HG02571 (cell line): ENCODE results near the gene SPTBN1.
"Not testable (repeated sequence)": the region's sequence is repeated elsewhere in the genome, so short reads cannot be mapped to it uniquely, and the experiment has no call there.

Source experiments
- ATAC-seq: cut with Tn5 transposase; IDR thresholded peaks from one replicate; pipeline ENCODE4 v1.9.1; 2021; ENCODE audit warnings: mild to moderate bottlenecking, moderate library complexity; ENCODE audit not compliant: unreplicated experiment

SPTBN1 gene

DNA sequence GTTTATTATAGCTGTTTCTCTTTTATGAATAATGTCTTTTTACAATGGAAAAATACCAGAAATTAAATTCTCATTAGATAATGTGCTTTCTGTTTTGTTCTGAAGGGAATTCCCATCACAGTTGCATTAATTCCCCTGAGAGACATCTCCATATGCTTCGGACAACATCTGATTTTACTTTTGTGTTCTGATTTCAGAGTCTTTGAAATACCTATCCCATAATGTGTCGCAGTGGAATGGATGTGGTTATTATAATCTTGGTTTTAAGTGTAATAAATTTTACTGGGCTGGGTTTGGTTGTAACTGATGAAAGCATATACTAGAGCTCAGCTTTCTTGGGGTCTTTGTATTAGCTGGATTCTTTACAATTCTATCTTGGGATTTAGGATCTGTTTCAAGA lies 12.5 kb downstream of the SPTBN1 start:
- ATAC-seq: no peak

DNA sequence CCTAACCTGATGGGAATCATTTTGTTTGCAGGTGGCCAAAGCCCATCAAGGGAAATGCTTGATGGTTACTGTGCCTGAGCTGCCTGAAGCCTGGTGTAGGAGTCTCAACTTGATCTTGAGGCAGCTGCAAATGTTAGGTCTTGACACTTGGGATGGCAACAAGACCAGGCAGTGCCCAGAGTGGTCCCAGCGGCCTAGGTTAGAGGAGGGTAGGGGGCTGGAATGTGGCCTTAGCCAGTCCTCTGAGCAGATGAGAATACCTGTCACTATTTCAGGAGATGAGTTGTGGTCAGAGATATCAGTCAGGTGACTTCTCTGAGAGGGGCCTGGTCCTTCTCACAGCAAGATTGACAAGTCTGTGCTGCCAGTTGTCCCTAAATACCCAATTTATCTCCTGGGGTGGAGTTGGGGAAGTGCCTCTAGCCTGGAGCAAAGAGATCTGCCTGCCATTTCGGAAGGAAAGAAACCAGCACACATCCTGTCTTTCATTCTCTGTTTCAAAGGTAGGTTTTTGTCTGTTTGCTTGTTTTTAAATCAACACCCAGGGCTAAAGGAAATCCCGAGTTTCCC lies 13.4 kb downstream of the SPTBN1 start:
- no peak for ATAC-seq

DNA sequence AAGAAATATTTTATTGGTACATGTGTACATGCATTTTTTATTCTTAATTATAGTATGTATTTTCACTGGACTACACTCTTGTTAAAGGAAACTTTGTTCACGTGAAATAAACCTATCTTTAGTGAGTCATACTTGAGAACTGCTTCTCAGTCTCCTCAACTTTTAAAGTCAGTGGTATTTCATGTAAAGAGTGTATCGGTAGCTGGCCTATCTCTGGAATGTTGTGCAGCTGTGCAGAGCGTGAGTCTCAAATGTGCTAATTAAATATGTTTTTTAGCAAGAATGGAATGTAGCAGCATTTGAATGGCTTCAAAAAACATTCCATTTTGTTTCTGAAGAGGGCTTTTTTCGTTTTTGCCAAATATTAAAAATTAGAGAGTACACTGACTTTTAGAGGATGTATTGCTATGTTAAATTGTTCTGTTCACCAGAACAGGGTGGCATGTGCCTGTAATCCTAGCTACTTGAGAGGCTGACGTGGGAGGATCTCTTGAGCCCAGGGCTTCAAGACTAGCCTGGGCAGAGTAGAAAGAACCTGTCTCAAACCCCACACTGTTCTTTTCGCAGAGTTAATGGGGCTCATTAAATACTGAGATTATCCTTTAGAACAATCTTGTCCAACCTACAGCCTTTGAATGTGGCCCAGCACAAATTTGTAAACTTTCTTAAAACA lies 14.3 kb downstream of the SPTBN1 start:
- ATAC-seq: no peak

DNA sequence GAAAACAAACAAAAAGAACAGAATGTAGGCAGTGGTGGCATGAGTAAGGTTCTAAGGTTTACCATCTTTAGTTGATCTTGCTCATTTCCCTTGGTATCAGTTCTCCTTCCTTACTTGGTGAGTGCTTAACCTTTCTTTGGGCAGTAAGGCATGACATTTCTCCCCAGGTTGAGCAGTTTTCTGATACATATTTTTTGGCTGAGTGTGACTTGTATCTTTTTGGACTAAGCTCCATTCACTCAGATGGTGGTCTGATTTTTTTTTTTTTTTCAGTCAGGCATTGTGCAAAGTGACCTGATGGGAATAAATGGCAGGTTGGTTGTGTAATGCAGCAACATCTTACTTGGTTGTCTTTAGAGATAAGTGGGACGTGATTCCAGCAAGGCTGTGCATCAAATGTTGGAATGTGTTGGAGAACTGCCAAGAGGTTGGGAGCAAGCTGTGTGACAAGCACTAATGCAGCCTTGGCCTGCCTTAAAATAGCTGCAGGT lies 15.1 kb downstream of the SPTBN1 start:
- ATAC-seq: no peak

GRCh38 chr2:54473851-54474250 lies 17.7 kb downstream of the SPTBN1 start:
- ATAC-seq: no peak

GRCh38 chr2:54475285-54475684 lies 19.2 kb downstream of the SPTBN1 start:
- no peak for ATAC-seq

DNA sequence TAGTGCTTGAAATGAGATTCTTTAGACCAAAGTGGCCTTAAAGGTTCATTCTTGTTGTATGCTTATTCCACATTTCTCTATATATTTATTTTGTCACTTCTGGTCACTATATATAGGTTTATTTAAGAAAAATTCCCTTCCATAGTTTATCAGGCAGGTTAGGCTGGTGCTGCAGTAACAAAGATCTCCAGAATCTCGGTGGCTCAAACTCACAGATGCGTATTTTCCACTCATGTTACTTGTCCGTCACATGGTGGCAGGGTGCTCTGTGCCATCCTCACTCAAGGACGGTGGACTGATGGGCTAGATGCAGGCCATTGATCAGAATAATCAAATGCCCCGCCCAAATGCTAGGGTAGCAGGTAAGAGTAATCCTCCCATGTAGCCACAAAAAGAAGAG lies 19.8 kb downstream of the SPTBN1 start:
- no peak for ATAC-seq

- no peak for ATAC-seq
Observed at GRCh38 chr2:54476852-54477251, 20.7 kb downstream of the SPTBN1 start.

DNA sequence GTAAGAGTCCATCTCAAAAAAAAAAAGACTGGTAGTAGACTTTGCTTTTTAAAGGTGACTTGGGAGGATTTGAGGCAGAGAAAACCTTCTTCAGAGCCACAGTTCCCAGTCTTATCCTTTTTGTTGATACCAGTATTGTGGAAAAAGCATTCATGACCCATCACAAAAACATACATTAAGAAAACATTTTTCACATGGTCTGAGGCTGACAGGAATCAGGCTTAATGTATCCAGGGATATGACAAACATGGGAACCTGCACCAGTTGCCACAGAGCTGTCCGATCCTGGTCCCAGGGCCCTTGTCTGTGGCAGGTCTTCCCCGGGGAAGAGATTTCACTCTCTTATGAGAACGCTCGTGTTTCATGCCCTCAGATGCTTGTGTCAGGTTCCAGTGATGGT lies 21.8 kb downstream of the SPTBN1 start:
- ATAC-seq: no peak

- no peak for ATAC-seq
Observed at GRCh38 chr2:54478899-54479298, 22.8 kb downstream of the SPTBN1 start.

- no peak for ATAC-seq
Observed at GRCh38 chr2:54479424-54479823, 23.3 kb downstream of the SPTBN1 start.

DNA sequence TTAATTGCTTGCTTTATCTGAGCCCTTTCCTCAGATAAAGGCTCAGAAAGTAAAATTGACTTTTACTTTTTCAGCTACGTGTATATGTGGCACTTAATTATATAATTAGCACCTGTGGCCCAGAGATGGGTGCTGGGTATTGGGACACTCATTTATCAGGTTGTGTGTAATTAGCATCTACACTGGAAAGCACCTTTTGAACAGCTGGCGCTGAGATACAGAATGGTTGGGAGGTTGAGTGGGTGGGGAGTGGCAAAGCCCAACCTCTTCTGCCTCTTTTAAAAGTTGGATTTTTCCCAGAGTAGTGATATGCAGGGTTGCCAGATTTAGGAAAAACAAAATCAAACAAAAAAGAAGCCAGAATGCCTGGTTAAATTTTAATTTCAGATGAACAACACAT lies 23.9 kb downstream of the SPTBN1 start:
- no peak for ATAC-seq

DNA sequence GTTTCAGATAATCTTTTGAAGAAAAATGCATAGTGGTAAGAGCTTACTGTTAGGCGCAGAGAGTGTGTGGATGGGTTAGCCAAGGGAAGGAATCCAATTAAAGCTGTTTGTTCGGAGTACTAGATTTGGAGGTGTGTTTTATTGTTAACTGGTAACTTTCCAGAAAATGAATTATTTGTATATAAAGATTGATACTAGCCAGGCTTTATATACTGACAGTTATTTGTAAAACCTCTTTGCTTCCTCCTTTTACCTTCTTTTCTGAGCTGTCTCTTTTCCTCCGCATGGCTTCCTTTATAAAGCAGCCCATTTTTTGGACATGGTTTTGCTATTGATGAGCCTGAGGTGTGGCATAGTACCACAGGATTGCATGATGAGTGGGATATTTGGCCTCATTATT lies 25.6 kb downstream of the SPTBN1 start:
- no peak for ATAC-seq

GRCh38 chr2:54482715-54483114 lies 26.6 kb downstream of the SPTBN1 start:
- ATAC-seq: no peak

GRCh38 chr2:54483426-54483825 lies 27.3 kb downstream of the SPTBN1 start:
- ATAC-seq: no peak

DNA sequence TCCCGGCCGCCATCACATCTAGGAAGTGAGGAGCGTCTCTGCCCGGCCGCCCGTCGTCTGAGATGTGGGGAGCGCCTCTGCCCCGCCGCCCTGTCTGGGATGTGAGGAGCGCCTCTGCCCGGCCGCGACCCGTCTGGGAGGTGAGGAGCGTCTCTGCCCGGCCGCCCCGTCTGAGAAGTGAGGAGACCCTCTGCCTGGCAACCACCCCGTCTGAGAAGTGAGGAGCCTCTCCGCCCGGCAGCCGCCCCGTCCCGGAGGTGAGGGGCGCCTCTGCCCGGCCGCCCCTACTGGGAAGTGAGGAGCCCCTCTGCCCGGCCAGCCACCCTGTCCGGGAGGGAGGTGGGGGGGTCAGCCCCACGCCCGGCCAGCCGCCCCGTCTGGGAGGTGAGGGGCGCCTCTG lies 29.6 kb downstream of the SPTBN1 start:
- not testable (repeated sequence) for ATAC-seq

- ATAC-seq: no peak
Observed at GRCh38 chr2:54486766-54487165, 30.6 kb downstream of the SPTBN1 start.

DNA sequence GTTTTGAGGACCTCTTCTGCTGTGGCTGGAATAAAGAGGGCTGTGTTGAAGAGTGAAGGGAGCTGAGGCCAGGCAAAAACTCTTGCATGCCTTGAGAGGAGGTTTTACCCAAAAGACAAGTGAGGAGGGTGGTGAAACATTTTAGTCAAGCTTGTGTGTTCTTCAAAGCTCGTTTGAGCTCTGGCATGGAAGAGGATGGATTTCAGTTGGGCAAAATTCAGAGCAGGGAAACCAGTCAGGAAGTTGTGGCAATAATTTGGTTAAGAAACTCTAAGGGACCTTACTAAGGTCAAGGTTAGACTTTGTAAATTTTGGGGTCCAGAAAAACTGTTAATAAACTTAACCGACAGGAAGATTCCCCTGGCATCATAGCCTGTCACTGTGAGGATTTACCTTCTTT lies 34.7 kb downstream of the SPTBN1 start:
- ATAC-seq: no peak

GRCh38 chr2:54492335-54492734 lies 36.2 kb downstream of the SPTBN1 start:
- ATAC-seq: no peak

GRCh38 chr2:54494087-54494486 lies 38.0 kb downstream of the SPTBN1 start:
- no peak for ATAC-seq

DNA sequence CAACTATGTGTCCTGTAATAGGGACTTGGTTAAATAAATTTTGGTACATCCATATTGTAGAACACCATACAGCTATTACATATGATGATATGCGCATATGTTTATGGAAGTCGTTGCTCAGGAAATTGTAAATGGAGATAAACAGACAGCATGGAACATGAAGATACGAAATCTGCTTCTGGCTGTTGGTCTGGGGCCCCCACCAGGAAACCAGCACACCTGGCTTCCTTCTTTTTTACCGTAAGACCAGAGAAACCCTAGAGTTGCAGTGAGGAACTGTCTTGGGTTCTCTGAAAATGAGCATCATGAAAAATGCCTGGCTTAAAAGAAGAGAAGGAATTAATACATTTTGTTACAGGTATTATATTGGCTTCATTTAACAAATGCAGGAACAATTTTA lies 40.8 kb downstream of the SPTBN1 start:
- no peak for ATAC-seq

GRCh38 chr2:54497763-54498680 lies 41.9 kb downstream of the SPTBN1 start:
- no peak for ATAC-seq
